ENCODE data around the gene FBXW7.

FBXW7 gene

DNA sequence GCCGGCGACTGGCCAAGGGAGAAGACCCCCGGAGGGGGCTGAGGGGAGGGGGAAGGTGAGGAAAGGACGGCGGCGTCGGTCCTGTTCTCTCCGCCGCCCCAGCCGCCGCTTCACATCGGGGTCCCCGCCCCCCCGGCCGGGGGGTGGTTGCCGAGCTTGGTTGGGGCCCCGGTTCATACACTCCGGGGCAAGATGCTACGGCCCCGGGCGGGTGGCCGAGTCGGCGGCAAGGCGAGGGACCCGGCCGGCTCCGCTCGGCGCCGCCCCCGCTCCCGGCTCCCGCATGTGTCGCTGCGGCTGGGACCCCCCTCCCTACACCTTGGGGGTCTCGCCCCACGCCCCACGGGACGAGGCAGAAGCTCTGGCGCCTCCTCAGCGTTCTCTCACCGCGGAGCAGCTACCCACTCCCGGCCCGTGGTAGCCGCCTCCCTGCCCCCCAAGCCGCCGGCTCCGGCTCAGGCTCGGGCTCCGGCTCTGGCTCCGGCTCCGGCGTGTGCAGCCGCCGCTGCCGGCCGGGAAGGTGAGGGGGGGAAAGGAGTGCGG is 461 bp downstream of the FBXW7 start:
- Histone ChIP-seq H3K36me3 (peaks cover 0 to 12% (median 6%) of the 10 kb centered on the region in 3 donors), H3K27me3 (no peaks in the 10 kb centered on the region), H3K4me3 (peak overlapping the region; percentile 73 to 80), H3K4me1 (peaks cover 0 to 46% (median 31%) of the 10 kb centered on the region in 4 donors), H3K27ac (peak overlapping the region; percentile 87 to 92), H3K9me3 (peaks cover 0 to 3% (median 0%) of the 10 kb centered on the region in 3 donors)
- DNase-seq = peak in 1 of 2 donors; percentile 68
- intact Hi-C loops (cut with DNase I; ENCODE audit: low total_unique reads) = no loop called here
- TF ChIP-seq, protein P1, sequence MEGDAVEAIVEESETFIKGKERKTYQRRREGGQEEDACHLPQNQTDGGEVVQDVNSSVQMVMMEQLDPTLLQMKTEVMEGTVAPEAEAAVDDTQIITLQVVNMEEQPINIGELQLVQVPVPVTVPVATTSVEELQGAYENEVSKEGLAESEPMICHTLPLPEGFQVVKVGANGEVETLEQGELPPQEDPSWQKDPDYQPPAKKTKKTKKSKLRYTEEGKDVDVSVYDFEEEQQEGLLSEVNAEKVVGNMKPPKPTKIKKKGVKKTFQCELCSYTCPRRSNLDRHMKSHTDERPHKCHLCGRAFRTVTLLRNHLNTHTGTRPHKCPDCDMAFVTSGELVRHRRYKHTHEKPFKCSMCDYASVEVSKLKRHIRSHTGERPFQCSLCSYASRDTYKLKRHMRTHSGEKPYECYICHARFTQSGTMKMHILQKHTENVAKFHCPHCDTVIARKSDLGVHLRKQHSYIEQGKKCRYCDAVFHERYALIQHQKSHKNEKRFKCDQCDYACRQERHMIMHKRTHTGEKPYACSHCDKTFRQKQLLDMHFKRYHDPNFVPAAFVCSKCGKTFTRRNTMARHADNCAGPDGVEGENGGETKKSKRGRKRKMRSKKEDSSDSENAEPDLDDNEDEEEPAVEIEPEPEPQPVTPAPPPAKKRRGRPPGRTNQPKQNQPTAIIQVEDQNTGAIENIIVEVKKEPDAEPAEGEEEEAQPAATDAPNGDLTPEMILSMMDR (IDR thresholded peaks at IDR 0.05) = no peak

DNA sequence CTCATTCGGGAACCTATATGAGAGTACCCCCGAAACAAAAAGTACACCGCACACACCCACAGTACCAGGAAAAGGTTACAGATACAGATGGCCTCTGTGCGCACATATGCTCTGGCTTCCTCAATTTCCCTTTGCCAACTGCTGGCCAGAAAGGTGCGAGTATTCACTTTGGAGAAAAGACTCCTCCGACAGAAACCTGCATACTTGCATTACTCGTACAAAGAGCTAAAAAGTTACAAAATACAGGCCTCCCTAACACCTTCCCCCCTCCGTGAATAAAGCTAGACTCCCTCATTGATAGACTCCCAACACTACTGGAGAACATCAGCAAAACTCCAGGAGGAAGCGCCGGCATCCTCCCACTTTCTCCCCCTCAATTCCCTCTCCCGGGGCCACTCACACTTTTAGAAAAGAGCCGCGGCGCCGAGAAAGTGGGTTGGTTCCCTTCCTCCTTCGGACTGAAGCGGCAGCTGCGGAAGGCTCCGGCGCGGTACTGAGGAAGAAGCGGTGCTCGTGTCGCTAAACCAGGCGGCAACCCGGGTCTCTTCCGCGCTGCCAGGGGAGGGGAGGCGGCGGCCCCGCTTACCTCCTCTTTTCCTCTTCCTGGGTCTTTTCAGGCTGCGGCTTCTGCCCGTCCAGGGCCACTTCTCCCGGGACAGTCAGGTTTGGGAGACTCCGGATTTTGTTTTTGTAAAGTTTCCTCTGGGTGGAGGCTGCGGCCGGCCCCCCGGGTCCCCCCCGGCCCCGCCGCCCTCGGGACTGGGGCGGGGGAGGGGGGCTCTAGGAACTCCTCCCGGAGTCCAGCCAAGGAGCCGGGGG is 1.1 kb downstream of the FBXW7 start:
- H3K27me3 ChIP-seq = no peaks in the 10 kb centered on the region
- DNase-seq = peak; percentile 31 to 70
- intact Hi-C loops (cut with DNase I; ENCODE audit: low total_unique reads) = loop anchor here (5.0 kb wide), 1 partner anchor 248 kb away; no protein-coding TSS in a partner anchor
- TF ChIP-seq, protein P1 (IDR thresholded peaks at IDR 0.05) = no peak
- peak overlapping the region; percentile 87 to 92 for H3K27ac ChIP-seq
- H3K4me3 ChIP-seq = peak overlapping the region; percentile 73 to 80
- peaks cover 0 to 2% (median 0%) of the 10 kb centered on the region in 3 donors for H3K9me3 ChIP-seq
- peaks cover 0 to 5% (median 3%) of the 10 kb centered on the region in 3 donors for H3K36me3 ChIP-seq
- H3K4me1 ChIP-seq = peaks cover 0 to 46% (median 31%) of the 10 kb centered on the region in 4 donors

DNA sequence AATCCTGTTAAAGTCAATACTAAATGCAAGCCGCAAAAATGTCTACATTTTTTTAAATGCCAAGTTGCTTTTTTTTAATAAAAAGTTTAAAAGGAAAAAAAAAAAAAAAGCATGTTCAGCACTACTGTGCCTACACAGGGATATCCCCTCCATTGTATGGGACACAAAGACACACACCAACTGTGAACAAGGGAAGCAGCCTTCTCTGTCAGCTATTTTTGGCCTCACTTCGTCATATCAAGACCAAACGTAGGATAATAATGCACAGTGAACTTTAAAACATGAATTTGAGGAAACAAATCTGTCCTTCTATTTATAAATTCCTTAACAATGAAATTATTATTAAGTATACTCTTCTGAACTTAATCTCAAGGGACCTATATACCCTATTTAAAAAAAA is 4.4 kb downstream of the FBXW7 start:
- Histone ChIP-seq H3K4me3 (no peak overlapping the region), H3K4me1 (peaks cover 0 to 32% (median 19%) of the 10 kb centered on the region in 4 donors), H3K9me3 (no peaks in the 10 kb centered on the region), H3K27me3 (no peaks in the 10 kb centered on the region), H3K36me3 (no peaks in the 10 kb centered on the region), H3K27ac (no peak overlapping the region)
- intact Hi-C loops (cut with DNase I; ENCODE audit: low total_unique reads) = loop anchor here (5.0 kb wide), 1 partner anchor 251 kb away; no protein-coding TSS in a partner anchor
- TF ChIP-seq, protein P1 (IDR thresholded peaks at IDR 0.05) = no peak
- no peak for DNase-seq

DNA sequence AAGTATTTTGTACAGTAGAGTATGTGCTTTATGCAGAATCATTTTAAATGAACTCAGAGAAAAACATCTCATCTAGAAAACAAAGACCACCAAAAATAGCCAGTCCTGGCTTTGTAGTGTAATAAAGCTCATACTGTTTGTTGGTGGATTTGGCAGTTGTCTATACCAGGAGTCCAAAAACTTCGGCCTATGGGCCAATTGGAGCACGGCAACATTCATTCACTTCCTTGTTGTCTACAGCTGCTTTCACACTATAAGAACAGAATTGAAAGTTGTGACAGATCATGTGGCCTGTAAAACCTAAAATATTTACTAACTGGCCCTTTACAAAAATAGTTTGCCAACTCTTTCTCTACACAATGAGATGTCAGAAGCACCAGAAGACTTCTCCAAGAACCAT is 5.3 kb downstream of the FBXW7 start:
- Histone ChIP-seq H3K27me3 (no peaks in the 10 kb centered on the region), H3K36me3 (no peaks in the 10 kb centered on the region), H3K27ac (no peak overlapping the region), H3K4me3 (no peak overlapping the region), H3K4me1 (peaks cover 0 to 32% (median 19%) of the 10 kb centered on the region in 4 donors), H3K9me3 (no peaks in the 10 kb centered on the region)
- intact Hi-C loops (cut with DNase I; ENCODE audit: low total_unique reads) = loop anchor here (5.0 kb wide), 1 partner anchor 252 kb away; no protein-coding TSS in a partner anchor
- TF ChIP-seq, protein P1 (IDR thresholded peaks at IDR 0.05) = no peak
- DNase-seq = no peak

DNA sequence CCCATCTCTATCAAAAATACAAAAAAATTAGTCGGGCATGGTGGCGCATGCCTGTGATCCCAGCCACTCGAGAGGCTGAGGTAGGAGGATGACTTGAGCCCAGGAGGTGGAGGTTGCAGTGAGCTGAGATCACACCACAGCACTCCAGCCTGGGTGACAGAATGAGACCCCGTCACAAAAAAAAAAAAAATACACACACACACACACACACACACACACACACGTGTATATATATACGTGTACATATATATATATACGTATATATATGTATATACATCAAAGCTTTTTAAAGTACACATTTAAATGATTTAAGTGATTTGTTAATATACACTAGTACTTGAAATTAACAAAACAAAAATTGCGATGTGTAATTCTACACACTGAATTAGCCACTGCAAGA is 6.0 kb downstream of the FBXW7 start:
- Histone ChIP-seq H3K4me3 (no peak overlapping the region), H3K27me3 (no peaks in the 10 kb centered on the region), H3K27ac (no peak overlapping the region), H3K4me1 (peaks cover 0 to 27% (median 18%) of the 10 kb centered on the region in 4 donors), H3K36me3 (no peaks in the 10 kb centered on the region), H3K9me3 (no peaks in the 10 kb centered on the region)
- intact Hi-C loops (cut with DNase I; ENCODE audit: low total_unique reads) = loop anchor here (5.0 kb wide), 1 partner anchor 252 kb away; no protein-coding TSS in a partner anchor
- TF ChIP-seq, protein P1 (IDR thresholded peaks at IDR 0.05) = no peak
- no peak for DNase-seq
